Liver (tissue), 9 donors: Measurements from ENCODE around the gene AKAP13. TPM values are rescaled to one million over a fixed set of nuclear protein-coding genes. Genes with fewer than 3 reads are reported as not detected.

Experiments
- DNase-seq: peaks from one replicate; pipeline ENCODE4 v3.0.0-alpha.2; 2017; ENCODE audit warnings: low spot score
- H3K27ac ChIP-seq, 2 donors: one replicate each; pipeline ENCODE4 v1.7.0; 2013; ENCODE audit warnings: inconsistent platforms in 2 of 2, low read length in 2 of 2, control low read depth in 1 of 2, low read depth in 1 of 2, mild to moderate bottlenecking in 1 of 2
- H3K27me3 ChIP-seq, 4 donors: one replicate each; pipeline versions ENCODE4 v1.6.1 to v1.7.0; 2013; ENCODE audit warnings: low read length in 3 of 4, inconsistent platforms in 1 of 4, mild to moderate bottlenecking in 1 of 4, moderate library complexity in 1 of 4; ENCODE audit not compliant: control insufficient read depth in 4 of 4, insufficient read depth in 4 of 4
- H3K36me3 ChIP-seq, 4 donors: one replicate each; pipeline versions ENCODE4 v1.6.1 to v1.7.0; 2013; ENCODE audit warnings: low read length in 3 of 4, mild to moderate bottlenecking in 3 of 4, low read depth in 1 of 4, moderate library complexity in 1 of 4; ENCODE audit not compliant: control insufficient read depth in 4 of 4, insufficient read depth in 3 of 4
- H3K4me1 ChIP-seq, 4 donors: one replicate each; pipeline versions ENCODE4 v1.6.1 to v1.7.0; 2013; ENCODE audit warnings: low read length in 3 of 4, mild to moderate bottlenecking in 3 of 4, moderate library complexity in 1 of 4; ENCODE audit not compliant: control insufficient read depth in 4 of 4, insufficient read depth in 4 of 4
- H3K4me3 ChIP-seq, 3 donors: one replicate each; pipeline versions ENCODE4 v1.6.1 to v1.7.0; 2013; ENCODE audit warnings: low read length in 3 of 3, control low read depth in 1 of 3, low read depth in 1 of 3, mild to moderate bottlenecking in 1 of 3
- H3K9ac ChIP-seq, 2 donors: one replicate each; pipeline ENCODE4 v1.7.0; 2013; ENCODE audit warnings: low read length in 2 of 2, mild to moderate bottlenecking in 2 of 2, moderate library complexity in 2 of 2, control low read depth in 1 of 2, low read depth in 1 of 2
- H3K9me3 ChIP-seq, 4 donors: one replicate each; pipeline versions ENCODE4 v1.6.1 to v1.7.0; 2013; ENCODE audit warnings: low read length in 3 of 4; ENCODE audit not compliant: control insufficient read depth in 4 of 4
- EGR1 ChIP-seq, 2 donors: IDR thresholded peaks; 2 replicates each; pipeline ENCODE4 v1.6.1; 2016 to 2018; ENCODE audit warnings: antibody characterized with exemption in 2 of 2, low read depth in 2 of 2
- FOXA1 ChIP-seq: IDR thresholded peaks from 2 replicates; pipeline ENCODE4 v1.6.1; 2016; ENCODE audit warnings: antibody characterized with exemption
- FOXA2 ChIP-seq: IDR thresholded peaks from 2 replicates; pipeline ENCODE4 v1.6.1; 2016; ENCODE audit warnings: antibody characterized with exemption
- GABPA ChIP-seq, 2 donors: IDR thresholded peaks in 1 of 2; conservative IDR thresholded peaks in 1 of 2; 2 replicates each; pipeline ENCODE4 v1.6.1; 2016; ENCODE audit warnings: antibody characterized with exemption in 2 of 2, mild to moderate bottlenecking in 1 of 2, moderate library complexity in 1 of 2
- HNF4G ChIP-seq: IDR thresholded peaks from 2 replicates; pipeline ENCODE4 v1.6.1; 2016; ENCODE audit warnings: antibody characterized with exemption
- JUND ChIP-seq, 2 donors: IDR thresholded peaks; 2 replicates each; pipeline ENCODE4 v1.6.1; 2016; ENCODE audit warnings: antibody characterized with exemption in 2 of 2
- MAX ChIP-seq: IDR thresholded peaks from 2 replicates; pipeline ENCODE4 v1.6.1; 2016; ENCODE audit warnings: antibody characterized with exemption
- NR2F2 ChIP-seq: IDR thresholded peaks from 2 replicates; pipeline ENCODE4 v1.6.1; 2016; ENCODE audit warnings: antibody characterized with exemption
- REST ChIP-seq: IDR thresholded peaks from 2 replicates; pipeline ENCODE4 v1.6.1; 2016; ENCODE audit warnings: antibody characterized with exemption, mild to moderate bottlenecking
- SP1 ChIP-seq: IDR thresholded peaks from 2 replicates; pipeline ENCODE4 v1.6.1; 2018; ENCODE audit warnings: antibody characterized with exemption, mild to moderate bottlenecking
- TAF1 ChIP-seq: conservative IDR thresholded peaks from 2 replicates; pipeline ENCODE4 v1.6.1; 2016; ENCODE audit warnings: antibody characterized with exemption, mild to moderate bottlenecking
- YY1 ChIP-seq: IDR thresholded peaks from 2 replicates; pipeline ENCODE4 v1.6.1; 2016; ENCODE audit warnings: antibody characterized with exemption, mild to moderate bottlenecking
- ZBTB33 ChIP-seq: IDR thresholded peaks from 2 replicates; pipeline ENCODE4 v1.6.1; 2016; ENCODE audit warnings: antibody characterized with exemption
- WGBS: extraction: QIAGEN DNeasy Blood & Tissue Kit; methylation state at CpG from one replicate; pipeline ENCODE4 v1.1.7; 2013; 5-methylcytosine and 5-hydroxymethylcytosine counted together
- polyA plus RNA-seq, 2 donors: library from polyadenylated mRNA; stranded (reverse) in 1 of 2; unstranded in 1 of 2; fragments of 200-250 nt in 1 of 2; fragments of >200 nt in 1 of 2; fragmentation: Nextera tagmentation in 1 of 2; extraction: Ambion mirVana in 1 of 2; gene quantifications; one replicate each; pipeline versions ENCODE4 v1.2.1 to v1.2.3, GENCODE V29; 2013 to 2015
- total RNA-seq, 2 donors: library from RNA; depleted of rRNA; stranded (reverse); fragments of >200 nt; gene quantifications; one replicate each; pipeline ENCODE4 v1.2.3, GENCODE V29; 2014
- TF ChIP-seq, protein P1 (sequence below): IDR thresholded peaks from 2 replicates; pipeline ENCODE4 v1.6.1; 2016; ENCODE audit warnings: antibody characterized with exemption
- donor health status: healthy.
- donor health status: healthy.
- donor health status: healthy.
- donor health status: healthy.
- donor health status: healthy.

Gene AKAP13
- total and polyA plus RNA-seq, 4 donors, result 18.6 to 92.3 (median 37.4) TPM

DNA sequence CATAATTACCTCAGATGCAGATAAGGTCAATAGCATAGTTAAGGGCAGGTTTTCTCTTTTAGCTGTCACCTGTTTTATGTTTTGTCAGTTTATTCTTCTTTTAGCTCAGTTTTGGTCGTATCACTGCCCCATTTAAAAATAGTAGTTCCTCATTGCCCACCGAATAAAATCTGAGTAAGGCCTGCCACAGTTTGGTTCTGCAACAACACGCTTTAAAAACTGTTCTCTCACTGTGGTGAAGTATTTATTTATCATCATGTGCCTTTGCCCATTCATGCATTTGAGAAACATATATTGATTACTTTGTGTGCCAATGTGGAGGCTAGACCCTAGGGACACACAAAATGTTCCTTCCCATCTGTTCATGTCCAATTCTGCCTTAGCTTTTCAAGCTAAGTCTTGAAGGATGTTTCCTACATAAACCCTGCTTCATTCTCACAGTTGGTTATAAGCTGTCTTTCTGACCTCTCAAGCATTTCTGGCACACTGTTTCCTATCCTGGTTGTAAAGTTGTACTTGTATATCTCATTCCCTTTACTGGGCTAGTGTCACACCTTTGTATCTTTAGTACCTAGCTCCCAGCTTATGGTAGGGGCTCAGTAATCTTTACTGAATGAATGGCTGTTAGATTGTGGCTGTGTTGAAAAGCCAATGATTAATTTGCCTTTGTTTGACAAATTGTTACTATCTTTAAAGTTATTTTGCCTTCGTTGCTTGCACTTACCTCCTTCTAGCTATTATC, 23.9 kb downstream of the AKAP13 start:
- no peak for DNase-seq
- no peak for TF ChIP-seq TAF1
- no peak for TF ChIP-seq FOXA1
- TF ChIP-seq FOXA2, result no peak
- no peak for TF ChIP-seq ZBTB33
- no peak for TF ChIP-seq JUND (IDR thresholded peaks at IDR 0.05)
- no peak for TF ChIP-seq YY1
- TF ChIP-seq HNF4G, result no peak
- no peak for TF ChIP-seq GABPA (IDR thresholded peaks at IDR 0.05 in 1 of 2, conservative IDR thresholded peaks at IDR 0.05 in 1 of 2)
- TF ChIP-seq REST, result no peak
- TF ChIP-seq SP1, result no peak
- TF ChIP-seq MAX, result no peak
- Histone ChIP-seq H3K9ac (no peak overlapping the region), H3K27me3 (no peaks in the 10 kb centered on the region), H3K4me3 (no peak overlapping the region), H3K36me3 (no peaks in the 10 kb centered on the region), H3K4me1 (peaks cover 0 to 19% (median 5%) of the 10 kb centered on the region in 4 donors), H3K27ac (no peak overlapping the region), H3K9me3 (no peaks in the 10 kb centered on the region)
- 72% methylated on average over 4 of the region's 4 CpGs for WGBS

GRCh38 chr15:85404918-85405866, 24.8 kb downstream of the AKAP13 start:
- DNase-seq, result no peak
- no peaks in the 10 kb centered on the region for H3K27me3 ChIP-seq
- peaks cover 0 to 19% (median 5%) of the 10 kb centered on the region in 4 donors for H3K4me1 ChIP-seq
- H3K9ac ChIP-seq, result no peak overlapping the region
- no peak overlapping the region for H3K27ac ChIP-seq
- 66% methylated on average over 7 of the region's 7 CpGs for WGBS
- H3K4me3 ChIP-seq, result no peak overlapping the region
- H3K36me3 ChIP-seq, result no peaks in the 10 kb centered on the region
- TF ChIP-seq REST, result no peak
- no peak for TF ChIP-seq EGR1 (IDR thresholded peaks at IDR 0.05; ENCODE audit: low read depth in 2 of 2)
- no peak for TF ChIP-seq NR2F2
- TF ChIP-seq, protein P1, sequence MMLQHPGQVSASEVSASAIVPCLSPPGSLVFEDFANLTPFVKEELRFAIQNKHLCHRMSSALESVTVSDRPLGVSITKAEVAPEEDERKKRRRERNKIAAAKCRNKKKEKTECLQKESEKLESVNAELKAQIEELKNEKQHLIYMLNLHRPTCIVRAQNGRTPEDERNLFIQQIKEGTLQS, result no peak
- no peak for TF ChIP-seq ZBTB33
- no peak for TF ChIP-seq TAF1
- no peak for TF ChIP-seq FOXA1
- no peaks in the 10 kb centered on the region for H3K9me3 ChIP-seq
